ENCODE measurements around the gene NBPF11.
"Not testable (repeated sequence)": the region's sequence is repeated elsewhere in the genome, so short reads cannot be mapped to it uniquely, and the experiment has no call there.

- TF ChIP-seq CTCF, POLR2A (IDR thresholded peaks at IDR 0.05): not testable (repeated sequence)
Measured at GRCh38 chr1:148149050-148149815, 2.8 kb downstream of the NBPF11 start.
